GM23248 (cell line): ENCODE measurements around the gene PRDM16.

Experiments
- EZH2 ChIP-seq: fragments of 200-600 bp; sonication (generic); IDR thresholded peaks from 2 replicates; pipeline ENCODE4 v1.6.1; 2018; ENCODE audit warnings: antibody characterized with exemption, mild to moderate bottlenecking; ENCODE audit not compliant: insufficient read depth, poor library complexity, severe bottlenecking
- EZH2phosphoT487 ChIP-seq: fragments of 200-600 bp; sonication (generic); IDR thresholded peaks from 2 replicates; pipeline ENCODE4 v1.6.1; 2018; ENCODE audit warnings: antibody characterized with exemption, moderate library complexity, mild to moderate bottlenecking, low read depth; ENCODE audit not compliant: insufficient read depth

GRCh38 chr1:3109355-3109754, 40.4 kb downstream of the PRDM16 start:
- TF ChIP-seq EZH2phosphoT487 (no peak), EZH2 (no peak)
